ENCODE measurements around the gene MGAT5.

MGAT5 gene

DNA sequence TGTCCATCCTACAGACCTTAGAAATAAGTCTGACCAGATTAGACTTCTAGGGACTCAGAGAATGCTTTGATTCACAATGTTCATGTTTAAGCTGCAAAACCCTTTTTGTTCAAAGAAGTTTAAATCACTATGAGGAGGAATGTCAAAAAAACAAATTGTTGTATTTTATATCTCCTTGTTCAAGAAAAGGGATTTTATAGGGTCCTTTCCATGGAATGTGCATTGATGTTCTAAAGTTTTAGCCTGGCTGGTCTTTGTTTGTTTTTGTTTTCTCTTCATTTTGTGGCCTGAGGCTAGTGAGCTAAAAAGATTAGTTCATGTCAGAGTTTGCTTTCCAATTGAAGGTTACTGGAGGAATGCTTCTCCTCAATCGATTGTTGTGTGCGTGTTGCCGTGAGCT, 77.2 kb downstream of the MGAT5 start:
- Histone ChIP-seq H3K4me2 (ENCODE audit: insufficient read depth, low read length, poor library complexity, severe bottlenecking) (no peak overlapping the region), H2BK12ac (ENCODE audit: low read length) (no peak overlapping the region), H3K4ac (ENCODE audit: low read length) (no peak overlapping the region), H3K18ac (ENCODE audit: low read length) (no peak overlapping the region), H2AK5ac (ENCODE audit: low read depth, low read length) (no peak overlapping the region), H3K9me3 (replicated peaks in 1 of 2; ENCODE audit: control insufficient read depth in 2 of 2, insufficient read depth in 1 of 2, low read depth in 1 of 2, low read length in 2 of 2) (peaks cover 0 to 3% of the 10 kb centered on the region in 2 donors), H2BK120ac (ENCODE audit: low read depth, low read length) (no peak overlapping the region), H3K23ac (ENCODE audit: low read depth, low read length, poor library complexity) (no peak overlapping the region), H4K91ac (ENCODE audit: low read depth, low read length, poor library complexity) (no peak overlapping the region), H2AFZ (ENCODE audit: low read length) (no peak overlapping the region), H4K8ac (ENCODE audit: low read depth, low read length) (no peak overlapping the region), H2BK5ac (ENCODE audit: low read length) (no peak overlapping the region), H3K14ac (ENCODE audit: low read length) (no peak overlapping the region), H3K27ac (replicated peaks; ENCODE audit: low read length) (no peak overlapping the region), H3K4me1 (ENCODE audit: control insufficient read depth in 2 of 2, insufficient read depth in 1 of 2, low read depth in 1 of 2, low read length in 2 of 2) (no peaks in the 10 kb centered on the region), H3K9ac (ENCODE audit: low read depth, low read length, poor library complexity) (no peak overlapping the region), H2BK15ac (ENCODE audit: low read length) (no peak overlapping the region), H3K79me1 (ENCODE audit: low read depth, low read length) (no peaks in the 10 kb centered on the region), H3K27me3 (ENCODE audit: control insufficient read depth in 3 of 3, insufficient read depth in 3 of 3, low read depth in 1 of 3, low read length in 3 of 3) (no peaks in the 10 kb centered on the region), H3K4me3 (ENCODE audit: low read length in 2 of 2) (no peak overlapping the region), H3K36me3 (replicated peaks in 1 of 2; ENCODE audit: control insufficient read depth in 2 of 2, insufficient read depth in 2 of 2, low read length in 2 of 2) (peaks cover 0 to 2% of the 10 kb centered on the region in 2 donors)
- no CpG with 5 or more reads among the region's 3 CpGs for WGBS, 2 donors (ENCODE audit: extremely low coverage in 2 of 2, insufficient read length in 2 of 2, insufficient replicate concordance in 1 of 2)
- no peak for DNase-seq (ENCODE audit: low spot score)

GRCh38 chr2:134333646-134334189, 79.8 kb downstream of the MGAT5 start:
- Histone ChIP-seq H4K91ac (ENCODE audit: low read depth, low read length, poor library complexity) (no peak overlapping the region), H3K4me1 (ENCODE audit: control insufficient read depth in 2 of 2, insufficient read depth in 1 of 2, low read depth in 1 of 2, low read length in 2 of 2) (no peaks in the 10 kb centered on the region), H3K36me3 (replicated peaks in 1 of 2; ENCODE audit: control insufficient read depth in 2 of 2, insufficient read depth in 2 of 2, low read length in 2 of 2) (peaks cover 0 to 6% of the 10 kb centered on the region in 2 donors), H3K18ac (ENCODE audit: low read length) (no peak overlapping the region), H3K27me3 (ENCODE audit: control insufficient read depth in 3 of 3, insufficient read depth in 3 of 3, low read depth in 1 of 3, low read length in 3 of 3) (no peaks in the 10 kb centered on the region), H3K9ac (ENCODE audit: low read depth, low read length, poor library complexity) (no peak overlapping the region), H3K27ac (replicated peaks; ENCODE audit: low read length) (no peak overlapping the region), H3K23ac (ENCODE audit: low read depth, low read length, poor library complexity) (no peak overlapping the region), H3K4me2 (ENCODE audit: insufficient read depth, low read length, poor library complexity, severe bottlenecking) (no peak overlapping the region), H2BK120ac (ENCODE audit: low read depth, low read length) (no peak overlapping the region), H2BK15ac (ENCODE audit: low read length) (no peak overlapping the region), H2BK5ac (ENCODE audit: low read length) (no peak overlapping the region), H3K4ac (ENCODE audit: low read length) (no peak overlapping the region), H3K79me1 (ENCODE audit: low read depth, low read length) (no peaks in the 10 kb centered on the region), H2BK12ac (ENCODE audit: low read length) (no peak overlapping the region), H3K9me3 (replicated peaks in 1 of 2; ENCODE audit: control insufficient read depth in 2 of 2, insufficient read depth in 1 of 2, low read depth in 1 of 2, low read length in 2 of 2) (peaks cover 0 to 3% of the 10 kb centered on the region in 2 donors), H2AFZ (ENCODE audit: low read length) (no peak overlapping the region), H2AK5ac (ENCODE audit: low read depth, low read length) (no peak overlapping the region), H3K4me3 (ENCODE audit: low read length in 2 of 2) (no peak overlapping the region), H3K14ac (ENCODE audit: low read length) (no peak overlapping the region), H4K8ac (ENCODE audit: low read depth, low read length) (no peak overlapping the region)
- no peak for DNase-seq (ENCODE audit: low spot score)
- no CpG with 5 or more reads among the region's 3 CpGs for WGBS, 2 donors (ENCODE audit: extremely low coverage in 2 of 2, insufficient read length in 2 of 2, insufficient replicate concordance in 1 of 2)

- Histone ChIP-seq H3K9me3 (replicated peaks in 1 of 2; ENCODE audit: control insufficient read depth in 2 of 2, insufficient read depth in 1 of 2, low read depth in 1 of 2, low read length in 2 of 2) (peaks cover 0 to 3% of the 10 kb centered on the region in 2 donors), H3K4ac (ENCODE audit: low read length) (no peak overlapping the region), H2BK12ac (ENCODE audit: low read length) (no peak overlapping the region), H3K9ac (ENCODE audit: low read depth, low read length, poor library complexity) (no peak overlapping the region), H4K8ac (ENCODE audit: low read depth, low read length) (no peak overlapping the region), H2BK120ac (ENCODE audit: low read depth, low read length) (no peak overlapping the region), H3K18ac (ENCODE audit: low read length) (no peak overlapping the region), H3K4me1 (ENCODE audit: control insufficient read depth in 2 of 2, insufficient read depth in 1 of 2, low read depth in 1 of 2, low read length in 2 of 2) (no peaks in the 10 kb centered on the region), H2AFZ (ENCODE audit: low read length) (no peak overlapping the region), H3K27me3 (ENCODE audit: control insufficient read depth in 3 of 3, insufficient read depth in 3 of 3, low read depth in 1 of 3, low read length in 3 of 3) (no peaks in the 10 kb centered on the region), H3K23ac (ENCODE audit: low read depth, low read length, poor library complexity) (no peak overlapping the region), H2BK5ac (ENCODE audit: low read length) (no peak overlapping the region), H3K36me3 (replicated peaks in 1 of 2; ENCODE audit: control insufficient read depth in 2 of 2, insufficient read depth in 2 of 2, low read length in 2 of 2) (peaks cover 0 to 10% of the 10 kb centered on the region in 2 donors), H3K4me2 (ENCODE audit: insufficient read depth, low read length, poor library complexity, severe bottlenecking) (no peak overlapping the region), H3K27ac (replicated peaks; ENCODE audit: low read length) (no peak overlapping the region), H3K4me3 (ENCODE audit: low read length in 2 of 2) (no peak overlapping the region), H2BK15ac (ENCODE audit: low read length) (no peak overlapping the region), H3K14ac (ENCODE audit: low read length) (no peak overlapping the region), H4K91ac (ENCODE audit: low read depth, low read length, poor library complexity) (no peak overlapping the region), H2AK5ac (ENCODE audit: low read depth, low read length) (no peak overlapping the region), H3K79me1 (ENCODE audit: low read depth, low read length) (no peaks in the 10 kb centered on the region)
- no CpG with 5 or more reads among the region's 3 CpGs for WGBS, 2 donors (ENCODE audit: extremely low coverage in 2 of 2, insufficient read length in 2 of 2, insufficient replicate concordance in 1 of 2)
- no peak for DNase-seq (ENCODE audit: low spot score)
These were observed 80.9 kb downstream of the MGAT5 start for GRCh38 chr2:134334542-134335353.

- no peak overlapping the region for H3K27ac ChIP-seq (replicated peaks; ENCODE audit: low read length)
- H3K23ac ChIP-seq (ENCODE audit: low read depth, low read length, poor library complexity) = no peak overlapping the region
- no peak overlapping the region for H3K4me2 ChIP-seq (ENCODE audit: insufficient read depth, low read length, poor library complexity, severe bottlenecking)
- no CpG with 5 or more reads among the region's 1 CpG for WGBS, 2 donors (ENCODE audit: extremely low coverage in 2 of 2, insufficient read length in 2 of 2, insufficient replicate concordance in 1 of 2)
- peaks cover 0 to 10% of the 10 kb centered on the region in 2 donors for H3K36me3 ChIP-seq (replicated peaks in 1 of 2; ENCODE audit: control insufficient read depth in 2 of 2, insufficient read depth in 2 of 2, low read length in 2 of 2)
- no peak overlapping the region for H4K91ac ChIP-seq (ENCODE audit: low read depth, low read length, poor library complexity)
- no peak overlapping the region for H2BK15ac ChIP-seq (ENCODE audit: low read length)
- H3K18ac ChIP-seq (ENCODE audit: low read length) = no peak overlapping the region
- H3K14ac ChIP-seq (ENCODE audit: low read length) = no peak overlapping the region
- no peak overlapping the region for H3K4me3 ChIP-seq (ENCODE audit: low read length in 2 of 2)
- no peak overlapping the region for H4K8ac ChIP-seq (ENCODE audit: low read depth, low read length)
- H3K9ac ChIP-seq (ENCODE audit: low read depth, low read length, poor library complexity) = no peak overlapping the region
- no peaks in the 10 kb centered on the region for H3K4me1 ChIP-seq (ENCODE audit: control insufficient read depth in 2 of 2, insufficient read depth in 1 of 2, low read depth in 1 of 2, low read length in 2 of 2)
- DNase-seq (ENCODE audit: low spot score) = no peak
- no peak overlapping the region for H2BK12ac ChIP-seq (ENCODE audit: low read length)
- H3K79me1 ChIP-seq (ENCODE audit: low read depth, low read length) = no peaks in the 10 kb centered on the region
- H2BK120ac ChIP-seq (ENCODE audit: low read depth, low read length) = no peak overlapping the region
- no peak overlapping the region for H2BK5ac ChIP-seq (ENCODE audit: low read length)
- H2AFZ ChIP-seq (ENCODE audit: low read length) = no peak overlapping the region
- no peak overlapping the region for H2AK5ac ChIP-seq (ENCODE audit: low read depth, low read length)
- no peaks in the 10 kb centered on the region for H3K27me3 ChIP-seq (ENCODE audit: control insufficient read depth in 3 of 3, insufficient read depth in 3 of 3, low read depth in 1 of 3, low read length in 3 of 3)
- H3K9me3 ChIP-seq (replicated peaks in 1 of 2; ENCODE audit: control insufficient read depth in 2 of 2, insufficient read depth in 1 of 2, low read depth in 1 of 2, low read length in 2 of 2) = peaks cover 0 to 3% of the 10 kb centered on the region in 2 donors
- H3K4ac ChIP-seq (ENCODE audit: low read length) = no peak overlapping the region
These were observed 81.7 kb downstream of the MGAT5 start for GRCh38 chr2:134335601-134336000.
